ENCODE data around the gene GINS1. TPM values are rescaled to one million over a fixed set of nuclear protein-coding genes. Genes with fewer than 3 reads are reported as not detected.

The GINS1 gene
- polyA plus RNA-seq (ENCODE audit: insufficient read length): 6.0 TPM

DNA sequence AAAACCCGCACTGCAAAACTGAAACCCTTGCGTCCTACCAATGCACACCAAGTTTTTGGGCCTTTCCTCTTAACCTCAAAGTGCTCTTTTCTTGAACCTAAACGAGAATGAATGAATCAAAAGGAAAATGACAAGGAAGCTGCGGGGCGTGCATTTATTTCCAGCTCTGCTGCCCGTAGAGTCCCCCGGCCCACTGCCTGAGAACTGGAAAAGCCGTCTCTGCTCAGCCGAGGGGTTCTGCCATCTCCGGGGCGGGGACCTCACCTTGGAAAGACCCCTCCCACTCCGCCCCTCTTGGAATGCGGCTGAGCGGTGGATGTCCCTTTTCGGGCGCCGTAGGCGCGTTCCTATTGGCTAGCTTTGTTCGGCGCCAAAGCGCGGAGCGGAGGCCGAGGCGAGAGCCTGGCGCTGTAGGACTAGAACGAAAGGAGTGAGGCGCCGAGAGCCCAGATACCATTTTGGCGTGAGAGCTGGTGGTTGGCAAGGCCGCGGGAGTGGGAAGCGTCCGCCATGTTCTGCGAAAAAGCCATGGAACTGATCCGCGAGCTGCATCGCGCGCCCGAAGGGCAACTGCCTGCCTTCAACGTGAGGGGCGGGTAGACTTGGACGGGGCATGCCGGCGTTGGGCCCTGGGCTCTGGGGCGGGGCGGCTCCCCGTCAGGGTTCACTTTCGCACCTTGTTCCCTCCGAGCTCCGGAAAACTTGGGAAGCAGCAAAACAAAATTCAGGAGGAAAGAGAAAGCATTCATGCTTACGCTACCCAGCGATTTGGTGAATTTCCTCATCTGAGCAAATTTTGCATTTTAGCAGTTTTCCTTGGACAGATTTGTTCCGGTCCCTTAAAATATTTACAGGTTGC is at the start of gene GINS1:
TSS of gene GINS1 (plus strand) at position 363 of the 859 bp plus-strand sequence. CDS start at position 511, 148 bp downstream.
- DNase-seq: peak; percentile 88

DNA sequence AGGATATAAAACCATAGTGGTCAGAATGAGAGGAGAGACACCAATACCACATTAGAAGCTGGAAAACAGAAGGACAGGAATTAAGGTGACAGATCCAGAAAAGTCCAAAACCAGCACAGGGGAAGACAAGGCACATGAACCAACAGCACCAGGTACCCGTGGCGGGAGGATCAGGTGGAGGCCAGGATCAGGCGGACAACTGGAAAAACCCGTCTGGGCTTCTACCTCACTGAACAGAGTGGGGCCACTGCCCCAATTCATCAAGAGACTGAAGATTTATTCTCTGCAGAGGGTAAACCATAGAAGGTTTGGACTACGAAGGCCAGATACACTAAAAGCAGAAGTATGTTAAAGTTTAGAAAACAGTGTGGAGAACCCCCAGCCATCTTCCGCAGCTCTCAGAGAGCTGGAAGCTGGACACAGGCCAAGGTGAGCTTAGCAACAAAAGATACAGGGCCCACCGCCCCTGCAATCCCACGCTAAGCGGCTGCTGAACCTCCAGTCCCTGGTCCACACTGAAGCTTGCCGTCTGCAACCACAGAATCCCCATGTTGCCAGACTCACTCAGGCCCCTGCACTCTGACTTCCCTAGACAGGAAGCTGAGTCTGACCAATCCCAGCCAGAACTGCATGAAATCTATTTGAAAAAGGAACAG is 46.7 kb upstream of the GINS1 start:
- peak; percentile 34 for DNase-seq

DNA sequence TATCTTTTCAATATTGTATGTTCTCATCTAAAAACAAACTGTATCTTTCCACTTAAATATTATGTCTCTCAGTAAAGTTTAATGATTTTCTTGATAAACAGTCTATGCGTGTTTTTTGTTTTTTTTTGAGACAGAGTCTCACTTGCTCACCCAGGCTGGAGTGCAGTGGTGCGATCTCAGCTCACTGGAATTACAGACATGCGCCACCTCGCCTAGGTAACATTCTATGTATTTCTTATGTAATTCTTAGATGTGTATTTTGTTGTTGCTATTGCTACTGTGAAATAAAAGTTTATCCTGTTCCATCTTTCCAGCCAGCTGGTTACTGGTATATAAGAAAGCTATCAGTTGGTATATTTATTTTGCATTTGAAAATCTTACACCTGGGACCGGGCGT is 46.2 kb upstream of the GINS1 start:
- no peak for DNase-seq

DNA sequence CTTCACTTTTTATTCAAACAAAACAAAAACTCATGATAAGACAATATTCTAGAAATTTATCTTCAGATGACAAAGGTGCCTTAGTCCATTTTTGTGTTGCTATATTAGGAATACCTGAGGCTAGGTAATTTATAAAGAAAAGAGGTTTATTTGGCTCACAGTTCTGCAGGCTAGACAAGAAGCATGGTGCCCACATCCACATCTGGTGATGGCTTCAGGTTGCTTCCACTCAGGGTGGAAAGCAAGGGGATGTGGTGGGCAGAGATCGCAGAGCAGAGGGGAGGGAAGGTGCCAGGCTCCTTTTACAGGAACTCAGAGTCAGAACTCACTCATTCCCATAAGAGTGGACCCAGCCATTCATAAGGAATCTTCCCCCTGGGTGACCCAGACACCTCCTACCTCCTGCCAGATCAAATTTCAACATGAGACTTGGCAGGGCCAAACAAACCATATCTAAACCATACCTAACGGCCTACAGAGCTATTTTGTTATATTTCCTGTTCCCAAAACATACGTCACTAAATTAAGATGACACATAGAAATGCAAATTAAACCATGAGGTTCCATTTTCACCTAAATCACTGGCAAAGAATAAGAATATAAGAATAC is 43.2 kb upstream of the GINS1 start:
- DNase-seq: no peak

DNA sequence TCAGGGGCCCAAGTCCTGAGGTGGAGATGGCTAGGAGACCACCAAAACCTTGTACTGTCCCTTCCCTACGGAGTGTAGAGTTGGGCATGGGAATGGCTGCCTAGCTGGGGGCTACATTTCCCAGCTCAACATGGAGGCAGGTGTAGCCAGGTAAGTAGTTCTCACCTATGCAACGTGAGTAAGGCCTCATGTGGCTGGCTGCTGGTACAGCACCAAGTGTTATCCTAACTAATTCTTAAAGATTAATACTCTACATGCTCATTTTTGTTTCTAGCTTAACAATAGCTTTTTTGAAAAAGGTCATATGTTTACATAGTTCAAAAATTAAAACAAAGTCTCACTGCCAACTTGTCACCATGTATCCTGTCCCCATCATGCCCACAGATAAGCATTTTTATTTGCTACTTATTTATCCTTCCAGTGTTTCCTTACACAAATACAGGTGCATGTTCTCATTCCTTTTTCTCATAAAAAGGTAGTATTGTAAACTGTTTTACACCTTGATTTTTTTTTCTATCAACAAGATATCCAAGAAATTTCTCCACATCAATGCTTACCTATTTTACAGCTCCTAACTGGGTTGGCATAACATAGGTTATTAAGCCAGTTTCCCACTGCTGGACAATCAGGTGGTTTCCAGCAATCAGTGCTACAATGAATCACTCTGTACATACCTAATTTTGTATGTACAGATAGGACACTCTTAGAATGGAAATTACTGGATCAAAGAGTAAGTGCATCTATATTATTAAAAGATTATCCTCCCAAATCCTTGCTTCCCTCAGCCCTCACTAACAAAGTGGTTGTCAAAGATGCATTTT is 42.4 kb upstream of the GINS1 start:
- no peak for DNase-seq

DNA sequence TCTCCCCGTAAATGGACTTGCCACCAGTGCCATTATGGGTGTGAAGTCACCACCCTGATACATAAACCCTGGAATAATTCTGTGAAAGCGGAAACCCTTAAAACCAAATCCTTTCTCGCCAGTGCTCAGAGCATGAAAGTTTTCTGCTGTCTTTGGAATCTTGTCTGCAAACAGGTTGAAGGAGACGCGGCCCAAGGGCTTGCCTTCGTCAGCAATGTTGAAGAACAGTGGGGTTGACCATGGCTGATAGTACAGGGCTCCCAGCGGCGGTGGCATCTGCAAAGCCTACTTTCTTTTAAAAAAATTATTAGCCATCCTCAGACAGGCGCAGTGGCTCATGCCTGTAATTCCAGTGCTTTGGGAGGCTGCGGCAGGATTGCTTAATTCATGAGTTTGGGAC is 38.9 kb upstream of the GINS1 start:
- DNase-seq: no peak

DNA sequence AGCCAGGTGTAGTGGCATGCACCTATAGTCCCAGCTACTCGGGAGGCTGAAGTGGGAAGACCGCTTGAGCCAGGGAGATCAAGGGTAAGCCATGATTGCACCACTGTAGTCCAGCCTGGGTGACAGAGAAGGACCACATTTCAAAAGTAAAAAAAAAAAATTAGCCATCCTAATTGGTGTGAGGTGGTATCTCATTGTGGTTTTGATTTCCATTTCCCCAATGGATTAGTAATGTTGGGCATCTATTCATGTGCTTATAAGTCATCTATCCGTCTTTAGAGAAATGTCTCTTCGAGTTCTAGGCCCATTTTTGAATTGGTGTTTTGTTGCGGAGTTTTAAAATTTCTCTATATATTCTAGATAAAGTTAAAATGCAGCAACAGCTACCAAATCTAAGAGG is 38.5 kb upstream of the GINS1 start:
- DNase-seq: no peak

DNA sequence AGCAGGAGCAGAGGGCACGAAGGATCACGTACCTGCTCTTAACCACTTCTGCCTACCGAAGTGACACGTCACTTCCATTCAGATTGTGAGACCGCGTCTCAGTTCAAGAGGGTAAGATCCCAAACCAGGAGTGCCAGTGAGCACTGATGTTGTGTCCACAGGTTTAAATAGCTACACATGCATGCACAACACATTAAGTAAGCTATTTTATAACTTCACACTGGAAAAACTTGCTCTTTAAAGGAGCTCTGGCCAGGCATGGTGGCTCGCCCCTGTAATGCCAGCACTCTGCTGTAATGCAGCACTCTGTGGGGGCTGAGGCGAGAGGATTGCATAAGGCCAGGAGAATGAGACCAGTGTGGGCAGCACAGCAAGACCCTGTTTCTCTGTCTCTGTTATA is 37.9 kb upstream of the GINS1 start:
- no peak for DNase-seq

DNA sequence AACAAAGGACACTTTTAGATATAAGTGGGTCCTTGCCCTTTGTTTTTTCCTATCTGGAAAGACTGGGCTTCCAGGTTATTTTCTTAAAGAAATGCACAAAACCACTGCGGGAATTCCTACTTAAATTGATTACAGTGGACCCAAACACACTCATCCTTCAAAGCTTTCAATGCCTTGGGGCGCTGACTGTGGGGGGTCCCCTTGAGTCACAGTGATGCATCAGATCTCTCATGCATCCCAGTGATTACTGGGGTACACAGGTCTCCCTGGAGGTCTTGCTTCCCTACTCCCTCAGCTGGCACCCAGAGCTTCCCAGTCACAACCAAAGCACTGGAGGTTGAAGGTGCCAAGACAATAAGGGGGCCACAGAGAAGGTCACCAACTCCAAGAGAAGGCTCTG is 37.5 kb upstream of the GINS1 start:
- no peak for DNase-seq

DNA sequence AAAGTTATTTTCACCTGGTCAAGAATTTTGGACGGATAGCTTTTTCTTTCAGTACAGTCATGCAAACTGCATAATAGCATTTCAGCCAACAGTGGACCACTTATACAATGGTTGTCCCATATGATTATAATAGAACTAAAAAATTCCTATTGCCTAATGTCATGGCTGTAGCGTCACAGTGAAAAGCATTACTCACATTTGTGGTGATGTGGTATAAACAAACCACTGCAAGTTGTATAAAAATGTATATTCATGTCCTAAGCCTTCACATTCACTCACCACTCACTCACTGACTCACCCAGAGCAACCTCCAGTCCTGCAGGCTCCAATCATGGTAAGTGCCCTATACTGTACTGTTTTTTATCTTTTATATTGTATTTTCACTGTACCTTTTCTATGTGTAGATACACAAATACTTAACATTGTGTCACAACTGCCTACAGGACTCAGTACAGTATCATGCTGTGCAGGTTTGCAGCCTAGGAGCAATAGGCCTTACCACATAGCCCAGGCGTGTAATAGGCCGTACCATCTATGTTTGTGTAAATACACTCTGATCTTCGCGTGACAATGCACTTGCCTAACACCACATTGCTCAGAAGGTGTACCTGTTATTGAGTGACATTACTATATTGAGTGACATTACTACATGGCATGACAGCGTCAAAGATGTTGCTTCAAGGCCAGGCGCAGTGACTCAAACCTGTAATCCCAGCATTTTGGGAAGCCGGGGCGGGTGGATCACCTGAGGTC is 34.7 kb upstream of the GINS1 start:
- no peak for DNase-seq

DNA sequence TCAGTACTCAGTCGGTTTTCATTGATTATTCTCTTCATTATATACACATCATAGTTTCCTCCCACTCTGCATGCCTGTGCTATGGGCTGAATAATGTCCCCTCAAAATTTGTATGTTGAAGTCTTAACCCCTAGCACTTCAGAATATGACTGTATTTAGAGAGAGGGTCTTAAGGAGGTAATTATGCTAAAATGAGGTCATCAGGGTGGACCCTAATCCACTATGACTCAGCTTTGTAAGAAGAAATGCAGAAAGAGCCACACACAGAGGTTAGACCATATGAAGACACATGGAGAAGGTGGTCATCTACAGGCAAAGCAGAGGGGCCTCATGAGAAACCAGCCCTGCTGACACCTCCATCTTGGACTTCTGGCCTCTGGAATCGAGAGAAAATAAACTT is 32.6 kb upstream of the GINS1 start:
- DNase-seq: no peak

DNA sequence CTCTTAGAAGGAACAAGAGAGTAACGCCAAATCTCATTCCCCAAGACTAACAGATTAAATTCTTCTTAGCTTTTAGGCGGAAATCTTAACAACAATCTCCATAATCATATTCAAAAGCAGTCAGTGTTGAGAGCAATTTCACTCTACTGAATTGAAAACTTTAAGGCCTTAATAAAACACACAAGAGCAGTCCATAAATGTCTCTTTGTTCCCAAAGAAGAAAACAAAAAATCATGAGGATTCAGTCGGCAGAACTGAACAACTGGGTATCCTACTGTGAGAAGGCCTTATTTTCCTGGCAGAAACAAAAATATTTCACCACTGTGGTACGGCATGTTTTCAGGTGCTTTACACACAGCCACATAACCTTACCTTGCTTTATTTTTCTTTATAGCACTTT is 31.2 kb upstream of the GINS1 start:
- DNase-seq: no peak

DNA sequence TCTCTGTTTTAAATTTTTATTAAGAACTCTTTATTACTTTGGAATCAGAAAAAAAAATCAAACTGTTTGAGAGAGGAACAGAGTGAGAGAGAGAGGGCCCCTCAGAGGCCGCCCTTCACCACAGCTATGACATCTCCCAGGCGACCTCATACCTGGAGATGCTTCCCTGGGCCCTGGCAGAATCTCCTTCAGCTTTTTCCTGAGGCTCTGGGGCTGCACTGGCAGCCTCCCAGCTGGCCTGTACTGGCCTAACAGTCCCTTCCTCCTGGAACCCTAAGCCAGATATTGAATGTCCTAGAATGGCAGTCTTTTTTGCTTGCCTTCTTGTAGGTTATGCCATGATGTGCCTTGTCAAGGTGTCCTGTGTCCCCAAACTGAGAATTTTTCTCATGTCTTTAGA is 30.6 kb upstream of the GINS1 start:
- no peak for DNase-seq

DNA sequence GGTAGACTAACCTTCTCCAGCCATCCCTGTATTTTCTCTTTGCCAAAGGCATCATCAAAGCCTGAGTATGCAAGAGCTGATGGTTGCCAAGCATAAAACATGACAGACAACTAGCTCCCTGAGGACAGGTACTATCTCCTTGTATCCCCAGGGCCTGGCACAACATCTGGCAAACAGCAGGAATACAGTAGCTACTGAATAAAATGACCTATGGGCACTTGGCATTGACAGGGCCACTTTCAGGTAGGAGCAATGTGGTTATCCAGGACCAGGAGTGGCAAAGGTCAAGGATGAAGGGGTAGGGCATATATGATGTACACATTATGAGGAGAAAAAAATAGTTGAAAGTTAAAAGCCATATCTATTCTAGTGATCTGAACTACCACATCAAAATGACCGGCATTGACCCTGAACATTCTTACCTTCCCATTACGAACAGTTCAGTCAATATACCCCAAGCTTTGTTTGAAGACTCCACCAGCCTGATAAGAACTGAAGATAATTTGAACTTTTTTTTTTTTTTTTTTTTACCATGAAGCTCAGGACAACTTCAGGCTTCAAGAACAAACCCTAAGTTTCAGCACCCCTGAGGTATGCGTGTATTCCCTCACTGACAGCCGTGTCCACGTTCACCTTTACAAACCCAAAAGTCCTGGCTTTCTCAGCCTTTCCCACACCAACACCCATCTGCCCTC is 29.1 kb upstream of the GINS1 start:
- no peak for DNase-seq

DNA sequence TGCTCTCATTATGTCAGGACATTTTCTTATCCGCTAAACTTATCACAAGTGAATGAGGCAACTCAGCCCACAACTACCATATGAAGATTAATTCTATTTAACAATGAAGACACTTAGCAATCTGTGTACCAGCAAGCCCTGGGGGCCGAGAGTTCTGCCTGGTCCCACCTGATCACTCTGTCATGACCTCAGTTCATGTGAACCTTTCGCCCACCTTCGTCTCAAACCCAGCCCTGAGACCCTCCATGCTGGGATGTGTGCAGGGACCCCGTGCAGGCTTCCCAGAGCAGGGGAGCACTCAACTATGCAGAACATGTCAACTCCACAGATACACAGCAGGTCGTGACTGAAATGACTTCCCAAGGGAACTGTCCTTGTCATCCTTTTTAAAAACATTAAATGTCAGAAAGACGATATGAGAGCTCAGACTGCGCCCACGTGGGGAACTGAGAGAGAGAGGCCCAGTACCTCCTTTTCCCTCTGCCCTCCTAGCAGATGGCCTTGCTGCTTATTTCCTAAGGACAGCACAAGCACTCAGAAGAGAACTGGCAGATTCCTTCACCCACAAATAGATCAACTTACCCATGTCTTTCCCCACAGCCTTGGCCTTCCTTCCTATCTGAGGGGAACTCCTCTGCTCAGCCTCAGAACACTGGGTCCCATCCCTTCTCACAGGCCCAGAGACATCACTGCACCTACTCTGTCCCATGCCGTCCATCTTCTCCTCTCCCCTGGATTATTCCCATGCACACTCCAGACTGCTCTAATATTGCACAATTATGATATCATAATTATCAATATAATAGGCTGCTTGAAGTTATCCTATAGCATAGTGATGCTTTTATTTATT is 28.4 kb upstream of the GINS1 start:
- no peak for DNase-seq

DNA sequence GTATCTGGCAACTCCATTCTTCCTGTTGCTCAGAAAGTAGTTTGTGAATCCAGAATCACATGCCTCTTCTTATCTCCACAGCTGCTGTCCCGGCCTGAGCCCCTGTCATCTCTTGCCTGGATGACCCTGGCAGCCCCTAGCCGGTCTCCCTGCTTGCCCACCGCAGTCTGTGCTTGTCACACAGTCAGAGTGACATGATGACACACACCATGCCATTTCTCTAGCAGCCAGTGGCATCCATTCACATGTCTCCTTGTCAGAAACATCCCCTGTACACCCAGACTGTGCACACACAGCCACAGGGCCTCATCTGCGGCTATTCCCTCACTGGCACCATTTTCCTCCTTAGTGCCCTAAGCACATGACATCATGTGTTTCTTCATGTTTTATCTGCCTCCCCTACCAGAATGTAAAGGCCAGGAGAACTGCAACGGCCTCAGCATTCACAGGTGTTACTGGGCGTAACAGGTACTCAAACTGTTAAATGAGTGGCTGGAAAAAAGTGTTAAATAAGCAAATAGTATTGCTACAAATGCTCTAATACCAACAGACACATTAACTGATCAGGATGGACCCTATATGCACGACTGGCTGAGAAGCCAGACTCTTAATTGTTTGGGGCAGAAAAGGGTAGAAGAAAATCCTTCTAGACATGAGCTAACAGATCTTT is 26.4 kb upstream of the GINS1 start:
- DNase-seq: no peak

DNA sequence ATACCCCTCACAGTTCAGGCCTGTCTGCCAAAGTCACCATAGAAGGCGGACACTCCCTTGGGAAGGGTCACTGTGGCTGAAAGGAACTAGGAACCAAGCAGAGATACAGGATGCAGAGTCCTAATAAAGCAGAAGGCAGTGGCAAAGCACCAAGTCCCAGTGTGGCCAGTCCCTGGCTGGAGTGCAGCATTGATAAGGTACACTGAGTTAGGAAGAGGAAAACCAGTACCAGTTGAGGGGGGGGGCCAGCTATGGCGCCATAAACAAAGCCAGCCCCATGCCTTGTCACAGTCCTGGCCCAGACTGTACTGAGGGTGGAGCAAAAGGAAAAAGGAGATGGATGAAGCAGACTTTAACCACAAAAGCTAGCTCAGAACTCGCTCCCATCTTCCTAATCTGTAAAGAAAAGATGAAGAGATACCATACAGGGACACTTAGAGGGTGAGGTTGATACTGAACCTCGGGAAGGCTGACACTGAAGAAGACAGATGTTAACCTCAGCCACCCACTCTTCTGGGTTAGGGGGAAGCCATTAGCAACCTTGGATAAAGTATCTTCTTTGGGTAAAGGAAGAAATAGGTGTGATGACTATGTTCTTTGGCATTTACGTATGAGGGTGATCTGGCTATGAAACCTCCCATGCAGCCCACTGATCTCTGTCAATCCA is 24.6 kb upstream of the GINS1 start:
- no peak for DNase-seq

DNA sequence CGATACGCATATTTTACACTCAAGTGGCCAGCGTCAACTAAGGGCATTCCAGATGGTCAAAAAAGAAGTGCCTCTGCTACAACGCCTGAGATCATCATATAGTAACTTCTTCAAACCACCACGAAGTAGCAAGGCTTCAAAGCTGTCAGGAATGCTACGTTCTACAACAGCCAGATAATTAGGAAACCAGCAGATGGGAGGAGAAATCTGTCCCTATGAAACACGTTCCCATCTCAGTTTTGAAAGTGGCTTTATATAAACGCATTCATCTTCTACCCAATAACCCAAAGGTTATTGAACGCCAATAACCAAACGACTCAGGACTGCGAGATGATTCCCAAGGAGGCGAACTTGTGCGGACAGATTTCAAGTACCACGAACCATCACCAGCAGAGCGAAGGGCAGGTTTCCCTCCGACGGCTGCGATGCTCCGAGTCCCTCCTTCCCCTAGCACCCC is 18.0 kb upstream of the GINS1 start:
- DNase-seq: peak; percentile 10
